H1 (cell line): ENCODE measurements around the gene PSKH1. TPM values are rescaled to one million over a fixed set of nuclear protein-coding genes. Genes with fewer than 3 reads are reported as not detected.

ENCODE experiments used
- CTCF ChIA-PET: fragments of 300-600 bp; sonication (Branson Sonifier 250); formaldehyde crosslinking; loops from one replicate; lab custom pipeline; 2021; ENCODE audit not compliant: partially characterized antibody; lab: Charles Lee
- POLR2A ChIA-PET: fragments of 300-600 bp; sonication (Branson Sonifier 250); formaldehyde crosslinking; loops from one replicate; lab custom pipeline; 2021; ENCODE audit warnings: inconsistent platforms; ENCODE audit not compliant: partially characterized antibody; lab: Charles Lee
- DNase-seq, 2 experiments: peaks; one replicate each; pipeline versions ENCODE4 v3.0.0 to v3.0.0-alpha.2; 2010 to 2022; ENCODE audit warnings: low spot score in 2 of 2, low read depth in 1 of 2, mixed read lengths in 1 of 2
- FAIRE-seq: peaks from 2 replicates; lab custom pipeline; 2011; peaks lifted over from hg19 to GRCh38; lab: Jason Lieb, UNC
- H2AFZ ChIP-seq: 2 replicates; pipeline ENCODE4 v1.8.1; 2012; ENCODE audit warnings: low read length, inconsistent platforms
- H2AK5ac ChIP-seq: 2 replicates; pipeline ENCODE4 v1.6.1; 2013; ENCODE audit warnings: low read depth, low read length
- H2BK120ac ChIP-seq: replicated peaks from 2 replicates; pipeline ENCODE3; 2013; ENCODE audit warnings: low read depth, low read length, inconsistent platforms
- H2BK12ac ChIP-seq: 2 replicates; pipeline ENCODE4 v1.6.1; 2013; ENCODE audit warnings: low read depth, low read length
- H2BK15ac ChIP-seq: 2 replicates; pipeline ENCODE4 v1.6.1; 2013; ENCODE audit warnings: low read length
- H2BK20ac ChIP-seq: 2 replicates; pipeline ENCODE4 v1.6.1; 2013; ENCODE audit warnings: low read length
- H2BK5ac ChIP-seq: 2 replicates; pipeline ENCODE4 v1.6.1; 2013; ENCODE audit warnings: low read depth, low read length
- H3K14ac ChIP-seq: 2 replicates; pipeline ENCODE4 v1.6.1; 2013; ENCODE audit warnings: inconsistent platforms; ENCODE audit not compliant: insufficient read length
- H3K18ac ChIP-seq: 2 replicates; pipeline ENCODE4 v1.6.1; 2013; ENCODE audit warnings: low read length; ENCODE audit errors: extremely low read depth
- H3K23ac ChIP-seq: 2 replicates; pipeline ENCODE4 v1.6.1; 2013; ENCODE audit warnings: inconsistent platforms; ENCODE audit not compliant: insufficient read length
- H3K23me2 ChIP-seq: 2 replicates; pipeline ENCODE4 v1.6.1; 2013; ENCODE audit warnings: low read depth, low read length
- H3K27ac ChIP-seq: 2 replicates; pipeline ENCODE4 v1.6.1; 2011; ENCODE audit warnings: low read depth, low read length, inconsistent platforms
- H3K27me3 ChIP-seq, 4 experiments: replicated peaks in 1 of 4; 1 replicate in 1 of 4; 2 replicates in 3 of 4; pipeline versions ENCODE4 v1.6.1 to v1.8.1; 2011 to 2013; ENCODE audit warnings: low read length in 3 of 4, mild to moderate bottlenecking in 3 of 4, inconsistent platforms in 2 of 4, mixed read lengths in 2 of 4, moderate library complexity in 1 of 4; ENCODE audit not compliant: control insufficient read depth in 3 of 4, insufficient read depth in 3 of 4; ENCODE audit errors: extremely low read depth in 1 of 4
- H3K36me3 ChIP-seq, 4 experiments: 2 replicates each; pipeline versions ENCODE4 v1.6.1 to v1.8.1; 2011 to 2013; ENCODE audit warnings: mild to moderate bottlenecking in 4 of 4, low read length in 3 of 4, moderate library complexity in 2 of 4, control low read depth in 1 of 4, inconsistent platforms in 1 of 4; ENCODE audit not compliant: insufficient read depth in 4 of 4, control insufficient read depth in 2 of 4
- H3K4ac ChIP-seq: replicated peaks from 2 replicates; pipeline ENCODE3; 2013; ENCODE audit warnings: low read length, low read depth, mixed read lengths, inconsistent platforms; ENCODE audit not compliant: insufficient read length
- H3K4me1 ChIP-seq, 4 experiments: replicated peaks in 1 of 4; 1 replicate in 1 of 4; 2 replicates in 3 of 4; pipeline versions ENCODE4 v1.6.1 to v1.8.1; 2011 to 2013; ENCODE audit warnings: low read length in 3 of 4, inconsistent platforms in 2 of 4, mixed read lengths in 1 of 4; ENCODE audit not compliant: insufficient read depth in 4 of 4, control insufficient read depth in 3 of 4
- H3K4me2 ChIP-seq, 2 experiments: 2 replicates each; pipeline versions ENCODE4 v1.6.1 to v1.8.1; 2011 to 2013; ENCODE audit warnings: low read depth in 2 of 2, low read length in 2 of 2, control low read depth in 1 of 2, inconsistent platforms in 1 of 2, mild to moderate bottlenecking in 1 of 2; ENCODE audit not compliant: insufficient read depth in 1 of 2
- H3K4me3 ChIP-seq, 4 experiments: fragments of 200-600, 300-600 bp in 1 of 4; sonication (generic), shearing (Covaris generic), sonication (Bioruptor Twin) in 1 of 4; 2 replicates each; pipeline versions ENCODE4 v1.5.1 to v1.8.1; 2011 to 2016; ENCODE audit warnings: low read length in 4 of 4, low read depth in 3 of 4, control low read depth in 2 of 4, inconsistent platforms in 2 of 4, mild to moderate bottlenecking in 2 of 4, mixed read lengths in 1 of 4, moderate library complexity in 1 of 4; ENCODE audit not compliant: insufficient read depth in 2 of 4; ENCODE audit errors: extremely low read depth in 1 of 4
- H3K56ac ChIP-seq: replicated peaks from 2 replicates; pipeline ENCODE3; 2013; ENCODE audit warnings: low read depth, mild to moderate bottlenecking, mixed read lengths, low read length, inconsistent platforms; ENCODE audit not compliant: insufficient read length
- H3K79me1 ChIP-seq: 2 replicates; pipeline ENCODE4 v1.6.1; 2013; ENCODE audit warnings: low read depth, low read length, control low read depth
- H3K79me2 ChIP-seq, 2 experiments: 2 replicates each; pipeline versions ENCODE4 v1.6.1 to v1.8.1; 2012 to 2013; ENCODE audit warnings: low read length in 2 of 2, mild to moderate bottlenecking in 2 of 2, inconsistent platforms in 1 of 2; ENCODE audit not compliant: insufficient read depth in 2 of 2, control insufficient read depth in 1 of 2
- H3K9ac ChIP-seq, 4 experiments: replicated peaks in 1 of 4; 1 replicate in 1 of 4; 2 replicates in 3 of 4; pipeline versions ENCODE4 v1.6.1 to v1.8.1; 2011 to 2013; ENCODE audit warnings: low read depth in 3 of 4, low read length in 3 of 4, control low read depth in 2 of 4, mild to moderate bottlenecking in 2 of 4, moderate library complexity in 2 of 4, inconsistent platforms in 1 of 4; ENCODE audit errors: extremely low read depth in 1 of 4
- H3K9me3 ChIP-seq, 2 experiments: 2 replicates each; pipeline versions ENCODE4 v1.6.1 to v1.8.1; 2012 to 2013; ENCODE audit warnings: mild to moderate bottlenecking in 2 of 2, moderate library complexity in 2 of 2, control low read depth in 1 of 2, inconsistent platforms in 1 of 2, low read depth in 1 of 2, low read length in 1 of 2, mixed read lengths in 1 of 2; ENCODE audit not compliant: insufficient read depth in 2 of 2
- H4K20me1 ChIP-seq, 2 experiments: replicated peaks in 1 of 2; 2 replicates each; pipeline versions ENCODE3 to v1.8.1; 2011 to 2013; ENCODE audit warnings: inconsistent platforms in 2 of 2, low read length in 2 of 2, mild to moderate bottlenecking in 1 of 2; ENCODE audit not compliant: insufficient read depth in 2 of 2, control insufficient read depth in 1 of 2
- H4K5ac ChIP-seq: 2 replicates; pipeline ENCODE4 v1.6.1; 2013; ENCODE audit warnings: low read length, low read depth, mixed read lengths, inconsistent platforms; ENCODE audit not compliant: insufficient read length
- H4K8ac ChIP-seq: 2 replicates; pipeline ENCODE4 v1.8.0; 2013; ENCODE audit warnings: mild to moderate bottlenecking, moderate library complexity, low read length, inconsistent platforms; ENCODE audit not compliant: insufficient read depth; ENCODE audit errors: extremely low read depth
- H4K91ac ChIP-seq: replicated peaks from 2 replicates; pipeline ENCODE3; 2013; ENCODE audit warnings: low read length, mixed read lengths, inconsistent platforms; ENCODE audit not compliant: insufficient read length
- BACH1 ChIP-seq: IDR thresholded peaks from 2 replicates; pipeline ENCODE4 v1.6.1; 2012; ENCODE audit warnings: low read length, improper control_type of control experiment
- KDM4A ChIP-seq: IDR thresholded peaks from one replicate; pipeline ENCODE4 v1.7.1; 2012; ENCODE audit warnings: low read depth, mild to moderate bottlenecking, moderate library complexity, low read length, inconsistent platforms; ENCODE audit not compliant: severe bottlenecking
- NRF1 ChIP-seq: IDR thresholded peaks from 2 replicates; pipeline ENCODE4 v1.6.1; 2011; ENCODE audit warnings: mild to moderate bottlenecking, low read depth, low read length, improper control_type of control experiment
- POU5F1 ChIP-seq: IDR thresholded peaks from 2 replicates; pipeline ENCODE4 v1.6.1; 2011; ENCODE audit warnings: low read depth, mild to moderate bottlenecking, low read length, moderate library complexity
- WGBS, 2 experiments: shearing (Covaris generic) in 1 of 2; methylation state at CpG; one replicate each; pipeline versions ENCODE4 v1.1.6 to v1.1.7; 2013 to 2015; ENCODE audit warnings: low lambda C conversion rate in 2 of 2, mixed read lengths in 2 of 2, inconsistent platforms in 1 of 2, low coverage in 1 of 2, missing lambda C conversion rate in 1 of 2; ENCODE audit not compliant: insufficient replicate concordance in 2 of 2, insufficient coverage in 1 of 2, insufficient read length in 1 of 2; ENCODE audit errors: extremely low coverage in 1 of 2, missing lambda C conversion rate in 1 of 2; 5-methylcytosine and 5-hydroxymethylcytosine counted together
- polyA plus RNA-seq, 7 experiments: library from polyadenylated mRNA; depleted of rRNA in 3 of 7; stranded (reverse) in 5 of 7; unstranded in 2 of 7; fragments of >200 nt in 5 of 7; fragments of 200-250 nt in 2 of 7; gene quantifications; 1 replicate in 5 of 7; 2 replicates in 1 of 7; 4 replicates in 1 of 7; pipeline versions ENCODE4 v1.2.1 to v1.2.3, GENCODE V29; 2011 to 2013; ENCODE audit warnings: missing spikeins in 2 of 7, mixed read lengths in 2 of 7
- total RNA-seq: library from RNA; stranded (reverse); fragmentation: NEBNext Ultra II Directional; extraction: Animal tissue kit (Norgen Biotek cat#: 25700); gene quantifications from 2 replicates; pipeline ENCODE4 v1.2.1, GENCODE V29; 2021

Gene PSKH1
- total and polyA plus RNA-seq, 2 of the 8 experiments (the other 6 are each of a cell fraction or from before 2014, with no cell fraction given), result 24.8 to 51.0 TPM

- no peak overlapping the region for H4K5ac ChIP-seq
- H3K36me3 ChIP-seq, result no peaks in the 10 kb centered on the region; a peak in 1 of 8 replicates
- H3K27me3 ChIP-seq, result peaks cover 0 to 2% (median 0%) of the 10 kb centered on the region in 4 experiments; a peak in 2 of 7 replicates
- TF ChIP-seq POU5F1 (no peak), KDM4A (no peak), NRF1 (no peak), BACH1 (no peak)
- H4K91ac ChIP-seq, result no peak overlapping the region
- no peak overlapping the region for H2AFZ ChIP-seq
- H2BK12ac ChIP-seq, result no peak overlapping the region; the same call in 1 of the 2 replicates
- CTCF ChIA-PET, result interaction anchor here (0.6 to 2.7 kb wide), 5 partner anchors 8 to 64 kb away, joined by 3 to 10 read pairs (median 3); no protein-coding TSS in a partner anchor
- H3K79me1 ChIP-seq, result no peaks in the 10 kb centered on the region
- H4K20me1 ChIP-seq, result no peaks in the 10 kb centered on the region
- H3K4ac ChIP-seq, result no peak overlapping the region
- H3K79me2 ChIP-seq, result no peaks in the 10 kb centered on the region
- H2BK20ac ChIP-seq, result no peak overlapping the region
- H3K27ac ChIP-seq, result no peak overlapping the region
- H3K9me3 ChIP-seq, result no peaks in the 10 kb centered on the region; a peak in 1 of 4 replicates
- H2BK5ac ChIP-seq, result no peak overlapping the region
- H2BK120ac ChIP-seq, result no peak overlapping the region
- H3K4me2 ChIP-seq, result no peak overlapping the region
- H4K8ac ChIP-seq, result no peak overlapping the region
- H3K56ac ChIP-seq, result no peak overlapping the region
- POLR2A ChIA-PET, result interaction anchor here (1.4 to 1.8 kb wide), 2 partner anchors 10 to 108 kb away, joined by 5 read pairs; partner anchors contain the start of gene NFATC3
- no peaks in the 10 kb centered on the region for H3K23me2 ChIP-seq
- H3K4me1 ChIP-seq, result peaks cover 0 to 4% (median 0%) of the 10 kb centered on the region in 4 experiments; a peak in 3 of 7 replicates
- H2BK15ac ChIP-seq, result no peak overlapping the region
- FAIRE-seq (no peak), DNase-seq (no peak)
- H3K9ac ChIP-seq, result no peak overlapping the region
- no peak overlapping the region for H3K23ac ChIP-seq
- H2AK5ac ChIP-seq, result no peak overlapping the region
- H3K14ac ChIP-seq, result no peak overlapping the region
- H3K4me3 ChIP-seq, result no peak overlapping the region
- 92% methylated on average over 5 of the region's 5 CpGs; no CpG with 5 or more reads in 1 of the 2 experiments for WGBS, 2 experiments
- H3K18ac ChIP-seq, result no peak overlapping the region
Observed at GRCh38 chr16:67977005-67977404, 84.0 kb downstream of the PSKH1 start.
